SK-N-SH treated with all-trans-retinoic acid at 6 μM for 48 hours (cell line): ENCODE data around the gene ZBTB7C.

ENCODE experiments used
- ATAC-seq: fragments of 200-7000 bp; cut with Tn5 transposase; 3 replicates; pipeline ENCODE4 v1.9.1; 2020; ENCODE audit warnings: mild to moderate bottlenecking, moderate library complexity
- ARNTL ChIP-seq: fragments of 450-650 bp; formaldehyde crosslinking; IDR thresholded peaks from 2 replicates; pipeline ENCODE4 v1.5.0; 2020; ENCODE audit warnings: low read depth, mild to moderate bottlenecking, moderate library complexity, borderline replicate concordance
- BACH2 ChIP-seq: fragments of 250-450 bp; sonication (Bioruptor Pico); IDR thresholded peaks from 2 replicates; pipeline ENCODE4 v1.9.0; 2021; ENCODE audit warnings: mild to moderate bottlenecking, borderline replicate concordance
- CREB5 ChIP-seq: fragments of 250-450 bp; sonication (Bioruptor Pico); IDR thresholded peaks from 2 replicates; pipeline ENCODE4 v1.5.1; 2020; ENCODE audit warnings: low read depth, mild to moderate bottlenecking, moderate library complexity
- CSDC2 ChIP-seq: fragments of 250-450 bp; sonication (Bioruptor Pico); IDR thresholded peaks from 2 replicates; pipeline ENCODE4 v1.5.0; 2020; ENCODE audit warnings: mild to moderate bottlenecking, moderate library complexity
- CSRNP3 ChIP-seq: fragments of 250-450 bp; sonication (Bioruptor Pico); IDR thresholded peaks from 2 replicates; pipeline ENCODE4 v1.5.1; 2021; ENCODE audit warnings: mild to moderate bottlenecking, moderate library complexity
- GLIS3 ChIP-seq: fragments of 250-450 bp; sonication (Bioruptor Pico); IDR thresholded peaks from 2 replicates; pipeline ENCODE4 v1.5.0; 2020; ENCODE audit warnings: mild to moderate bottlenecking, moderate library complexity
- ISL1 ChIP-seq: fragments of 250-450 bp; sonication (Bioruptor Pico); IDR thresholded peaks from 2 replicates; pipeline ENCODE4 v2.1.2; 2022; ENCODE audit warnings: mild to moderate bottlenecking, moderate library complexity
- OSR1 ChIP-seq: fragments of 250-450 bp; sonication (Bioruptor Pico); IDR thresholded peaks from 2 replicates; pipeline ENCODE4 v1.8.0; 2022; ENCODE audit warnings: moderate library complexity, mild to moderate bottlenecking, inconsistent platforms
- PATZ1 ChIP-seq: fragments of 250-450 bp; sonication (Bioruptor Pico); IDR thresholded peaks from 2 replicates; pipeline ENCODE4 v1.8.0; 2020; ENCODE audit warnings: mild to moderate bottlenecking, moderate library complexity, borderline replicate concordance
- POU6F1 ChIP-seq: fragments of 250-450 bp; sonication (Bioruptor Pico); IDR thresholded peaks from 2 replicates; pipeline ENCODE4 v1.8.0; 2021; ENCODE audit warnings: low read depth, mild to moderate bottlenecking, moderate library complexity, borderline replicate concordance
- RARB ChIP-seq: fragments of 250-450 bp; sonication (Bioruptor Pico); IDR thresholded peaks from 2 replicates; pipeline ENCODE4 v1.8.0; 2021; ENCODE audit warnings: mild to moderate bottlenecking, moderate library complexity
- TCF4 ChIP-seq: fragments of 250-450 bp; sonication (Bioruptor Pico); IDR thresholded peaks from 2 replicates; pipeline ENCODE4 v1.8.0; 2021; ENCODE audit warnings: mild to moderate bottlenecking, moderate library complexity, borderline replicate concordance
- TSHZ2 ChIP-seq: fragments of 250-450 bp; sonication (Bioruptor Pico); IDR thresholded peaks from 2 replicates; pipeline ENCODE4 v1.5.0; 2020; ENCODE audit warnings: mild to moderate bottlenecking, moderate library complexity
- ZC3H10 ChIP-seq: fragments of 250-450 bp; sonication (Bioruptor Pico); IDR thresholded peaks from 2 replicates; pipeline ENCODE4 v1.5.1; 2021; ENCODE audit warnings: mild to moderate bottlenecking, moderate library complexity
- ZFP3 ChIP-seq: fragments of 250-450 bp; sonication (Bioruptor Pico); IDR thresholded peaks from 2 replicates; pipeline ENCODE4 v1.5.0; 2020; ENCODE audit warnings: mild to moderate bottlenecking, moderate library complexity
- ZFP30 ChIP-seq: fragments of 450-650 bp; formaldehyde crosslinking; IDR thresholded peaks from 2 replicates; pipeline ENCODE4 v1.5.0; 2022; ENCODE audit warnings: mild to moderate bottlenecking, moderate library complexity
- ZNF565 ChIP-seq: fragments of 450-650 bp; formaldehyde crosslinking; conservative IDR thresholded peaks from 2 replicates; pipeline ENCODE4 v1.5.0; 2020; ENCODE audit warnings: low read depth, mild to moderate bottlenecking, moderate library complexity
- ZNF8 ChIP-seq: fragments of 450-650 bp; formaldehyde crosslinking; IDR thresholded peaks from 2 replicates; pipeline ENCODE4 v1.5.0; 2020; ENCODE audit warnings: mild to moderate bottlenecking, moderate library complexity

ZBTB7C gene

GRCh38 chr18:48391868-48392267, 17.3 kb downstream of the ZBTB7C start (continued):
- TF ChIP-seq CREB5 (CRISPR knock-in tag) (no peak), ZNF8 (no peak), CSRNP3 (CRISPR knock-in tag) (no peak), CSDC2 (CRISPR knock-in tag) (no peak), RARB (CRISPR knock-in tag) (no peak)

- ATAC-seq = no peak
- TF ChIP-seq CREB5 (CRISPR knock-in tag) (no peak), ZNF565 (CRISPR knock-in tag) (no peak), ZNF8 (no peak), ZFP30 (no peak), ARNTL (CRISPR knock-in tag) (no peak), ZFP3 (CRISPR knock-in tag) (no peak), GLIS3 (no peak), CSDC2 (CRISPR knock-in tag) (no peak), ZC3H10 (CRISPR knock-in tag) (no peak), OSR1 (CRISPR knock-in tag) (no peak), PATZ1 (CRISPR knock-in tag) (no peak), BACH2 (CRISPR knock-in tag) (no peak), TSHZ2 (no peak), RARB (CRISPR knock-in tag) (no peak), TCF4 (CRISPR knock-in tag) (no peak), POU6F1 (CRISPR knock-in tag) (no peak)
- TF ChIP-seq, all 23 proteins: peak for 0
These were observed 18.5 kb downstream of the ZBTB7C start for GRCh38 chr18:48390641-48391040.

- TF ChIP-seq PATZ1 (CRISPR knock-in tag) = no peak
- no peak for TF ChIP-seq ARNTL (CRISPR knock-in tag)
- TF ChIP-seq ZNF8 = no peak
- TF ChIP-seq ISL1 = no peak
- no peak for ATAC-seq
These were observed 20.7 kb downstream of the ZBTB7C start for GRCh38 chr18:48388478-48388877.
